Measurements from ENCODE around the gene OR4F6.

DNA sequence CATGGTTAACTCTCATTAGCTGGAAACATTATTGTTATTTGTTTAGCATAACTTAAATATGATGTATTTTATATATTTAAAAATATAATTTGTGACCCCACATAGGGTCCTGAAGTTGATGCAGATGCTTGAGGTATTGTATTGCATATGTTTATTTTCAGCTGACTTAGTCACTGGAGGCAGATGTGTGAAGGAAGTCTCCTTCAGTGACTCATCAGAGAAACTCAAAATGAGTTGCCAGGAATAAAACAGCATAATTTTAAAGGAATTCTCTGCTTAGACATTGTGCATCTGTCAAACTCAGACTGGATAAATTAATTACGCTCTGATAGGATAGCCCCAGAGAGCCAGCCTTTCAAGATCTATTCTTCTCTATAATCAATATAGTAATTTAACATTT lies 7.9 kb upstream of the OR4F6 start:
- TF ChIP-seq, protein P1, sequence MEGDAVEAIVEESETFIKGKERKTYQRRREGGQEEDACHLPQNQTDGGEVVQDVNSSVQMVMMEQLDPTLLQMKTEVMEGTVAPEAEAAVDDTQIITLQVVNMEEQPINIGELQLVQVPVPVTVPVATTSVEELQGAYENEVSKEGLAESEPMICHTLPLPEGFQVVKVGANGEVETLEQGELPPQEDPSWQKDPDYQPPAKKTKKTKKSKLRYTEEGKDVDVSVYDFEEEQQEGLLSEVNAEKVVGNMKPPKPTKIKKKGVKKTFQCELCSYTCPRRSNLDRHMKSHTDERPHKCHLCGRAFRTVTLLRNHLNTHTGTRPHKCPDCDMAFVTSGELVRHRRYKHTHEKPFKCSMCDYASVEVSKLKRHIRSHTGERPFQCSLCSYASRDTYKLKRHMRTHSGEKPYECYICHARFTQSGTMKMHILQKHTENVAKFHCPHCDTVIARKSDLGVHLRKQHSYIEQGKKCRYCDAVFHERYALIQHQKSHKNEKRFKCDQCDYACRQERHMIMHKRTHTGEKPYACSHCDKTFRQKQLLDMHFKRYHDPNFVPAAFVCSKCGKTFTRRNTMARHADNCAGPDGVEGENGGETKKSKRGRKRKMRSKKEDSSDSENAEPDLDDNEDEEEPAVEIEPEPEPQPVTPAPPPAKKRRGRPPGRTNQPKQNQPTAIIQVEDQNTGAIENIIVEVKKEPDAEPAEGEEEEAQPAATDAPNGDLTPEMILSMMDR (conservative IDR thresholded peaks at IDR 0.05; ENCODE audit: low read depth in 2 of 2), result no peak
- TF ChIP-seq JUNB (IDR thresholded peaks at IDR 0.05; ENCODE audit: unreplicated experiment) (no peak), POLR2AphosphoS5 (IDR thresholded peaks at IDR 0.05; ENCODE audit: low read depth) (no peak), EZH2 (IDR thresholded peaks at IDR 0.05; ENCODE audit: low read depth, unreplicated experiment) (no peak), EZH2phosphoT487 (IDR thresholded peaks at IDR 0.05; ENCODE audit: unreplicated experiment) (no peak)
- TF ChIP-seq, protein P2, sequence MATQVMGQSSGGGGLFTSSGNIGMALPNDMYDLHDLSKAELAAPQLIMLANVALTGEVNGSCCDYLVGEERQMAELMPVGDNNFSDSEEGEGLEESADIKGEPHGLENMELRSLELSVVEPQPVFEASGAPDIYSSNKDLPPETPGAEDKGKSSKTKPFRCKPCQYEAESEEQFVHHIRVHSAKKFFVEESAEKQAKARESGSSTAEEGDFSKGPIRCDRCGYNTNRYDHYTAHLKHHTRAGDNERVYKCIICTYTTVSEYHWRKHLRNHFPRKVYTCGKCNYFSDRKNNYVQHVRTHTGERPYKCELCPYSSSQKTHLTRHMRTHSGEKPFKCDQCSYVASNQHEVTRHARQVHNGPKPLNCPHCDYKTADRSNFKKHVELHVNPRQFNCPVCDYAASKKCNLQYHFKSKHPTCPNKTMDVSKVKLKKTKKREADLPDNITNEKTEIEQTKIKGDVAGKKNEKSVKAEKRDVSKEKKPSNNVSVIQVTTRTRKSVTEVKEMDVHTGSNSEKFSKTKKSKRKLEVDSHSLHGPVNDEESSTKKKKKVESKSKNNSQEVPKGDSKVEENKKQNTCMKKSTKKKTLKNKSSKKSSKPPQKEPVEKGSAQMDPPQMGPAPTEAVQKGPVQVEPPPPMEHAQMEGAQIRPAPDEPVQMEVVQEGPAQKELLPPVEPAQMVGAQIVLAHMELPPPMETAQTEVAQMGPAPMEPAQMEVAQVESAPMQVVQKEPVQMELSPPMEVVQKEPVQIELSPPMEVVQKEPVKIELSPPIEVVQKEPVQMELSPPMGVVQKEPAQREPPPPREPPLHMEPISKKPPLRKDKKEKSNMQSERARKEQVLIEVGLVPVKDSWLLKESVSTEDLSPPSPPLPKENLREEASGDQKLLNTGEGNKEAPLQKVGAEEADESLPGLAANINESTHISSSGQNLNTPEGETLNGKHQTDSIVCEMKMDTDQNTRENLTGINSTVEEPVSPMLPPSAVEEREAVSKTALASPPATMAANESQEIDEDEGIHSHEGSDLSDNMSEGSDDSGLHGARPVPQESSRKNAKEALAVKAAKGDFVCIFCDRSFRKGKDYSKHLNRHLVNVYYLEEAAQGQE (IDR thresholded peaks at IDR 0.05; ENCODE audit: unreplicated experiment), result no peak
